GM19240 (cell line): ENCODE results near the gene TUBGCP3.

ENCODE experiments used
- DNase-seq: peaks from one replicate; pipeline ENCODE4 v3.0.0; 2011; ENCODE audit warnings: low spot score; ENCODE audit not compliant: insufficient read length

TUBGCP3 gene

GRCh38 chr13:112453874-112454647 lies 133.9 kb downstream of the TUBGCP3 start:
- DNase-seq = no peak

GRCh38 chr13:112453207-112453829 lies 134.6 kb downstream of the TUBGCP3 start:
- no peak for DNase-seq

- DNase-seq = no peak
Observed at GRCh38 chr13:112452380-112453206, 135.4 kb downstream of the TUBGCP3 start.

GRCh38 chr13:112451512-112452379 lies 136.2 kb downstream of the TUBGCP3 start:
- no peak for DNase-seq

GRCh38 chr13:112450904-112451240 lies 137.1 kb downstream of the TUBGCP3 start:
- DNase-seq = no peak

- DNase-seq = no peak
Observed at GRCh38 chr13:112450118-112450903, 137.6 kb downstream of the TUBGCP3 start.

- DNase-seq = no peak
Observed at GRCh38 chr13:112449545-112449930, 138.4 kb downstream of the TUBGCP3 start.

- no peak for DNase-seq
Observed at GRCh38 chr13:112448621-112449544, 139.1 kb downstream of the TUBGCP3 start.

- no peak for DNase-seq
Observed at GRCh38 chr13:112447761-112448603, 140.0 kb downstream of the TUBGCP3 start.

- DNase-seq = no peak
Observed at GRCh38 chr13:112447306-112447705, 140.6 kb downstream of the TUBGCP3 start.

GRCh38 chr13:112446867-112447266 lies 141.1 kb downstream of the TUBGCP3 start:
- DNase-seq = no peak

- DNase-seq = no peak
Observed at GRCh38 chr13:112446347-112446861, 141.5 kb downstream of the TUBGCP3 start.

GRCh38 chr13:112445411-112446271 lies 142.3 kb downstream of the TUBGCP3 start:
- no peak for DNase-seq

GRCh38 chr13:112444416-112445399 lies 143.2 kb downstream of the TUBGCP3 start:
- DNase-seq = no peak

- DNase-seq = peak; percentile 63
Observed at GRCh38 chr13:112443995-112444311, 144.0 kb downstream of the TUBGCP3 start.
